HepG2 (cell line): ENCODE results near the gene MECR. TPM values are rescaled to one million over a fixed set of nuclear protein-coding genes. Genes with fewer than 3 reads are reported as not detected.

Experiments
- AKNA ChIP-seq: sonication (generic); formaldehyde crosslinking; IDR thresholded peaks from 2 replicates; pipeline ENCODE4 v1.4.0; 2020; ENCODE audit warnings: missing genetic modification reagents, borderline replicate concordance
- ARHGAP35 ChIP-seq: sonication (generic); formaldehyde crosslinking; IDR thresholded peaks from 2 replicates; pipeline ENCODE4 v1.9.0; 2022; ENCODE audit warnings: mild to moderate bottlenecking, inconsistent platforms, moderate library complexity, missing genetic modification reagents, borderline replicate concordance
- ATF5 ChIP-seq: sonication (generic); formaldehyde crosslinking; IDR thresholded peaks from 2 replicates; pipeline ENCODE4 v1.4.0; 2020; ENCODE audit warnings: mild to moderate bottlenecking, low read depth, missing genetic modification reagents
- BATF2 ChIP-seq: sonication (generic); formaldehyde crosslinking; IDR thresholded peaks from 2 replicates; pipeline ENCODE4 v1.8.0; 2022; ENCODE audit warnings: mild to moderate bottlenecking, missing genetic modification reagents, moderate library complexity
- IKZF1 ChIP-seq: fragments of 450-650 bp; IDR thresholded peaks from 2 replicates; pipeline ENCODE4 v1.7.1; 2016
- IKZF5 ChIP-seq: IDR thresholded peaks from 2 replicates; pipeline ENCODE4 v1.6.1; 2018; ENCODE audit warnings: missing genetic modification reagents, mild to moderate bottlenecking, missing compliant biosample characterization
- MXD4 ChIP-seq: IDR thresholded peaks from 2 replicates; pipeline ENCODE4 v1.6.1; 2016; ENCODE audit warnings: mild to moderate bottlenecking, missing biosample characterization, missing genetic modification reagents
- NR2F2 ChIP-seq: IDR thresholded peaks from 2 replicates; pipeline ENCODE4 v1.6.1; 2012; ENCODE audit warnings: low read depth, inconsistent platforms, borderline replicate concordance
- ZNF143 ChIP-seq: sonication (generic); formaldehyde crosslinking; IDR thresholded peaks from 2 replicates; pipeline ENCODE4 v1.4.0; 2020; ENCODE audit warnings: missing genetic modification reagents
- ZNF3 ChIP-seq: IDR thresholded peaks from 2 replicates; pipeline ENCODE4 v1.7.0; 2017; ENCODE audit warnings: inconsistent platforms
- ZNF329 ChIP-seq: sonication (generic); formaldehyde crosslinking; IDR thresholded peaks from 2 replicates; pipeline ENCODE4 v1.9.0; 2021; ENCODE audit warnings: low read depth, mild to moderate bottlenecking, missing genetic modification reagents
- polyA plus RNA-seq, 8 experiments: library from polyadenylated mRNA; depleted of rRNA in 3 of 8; stranded (reverse) in 7 of 8; unstranded in 1 of 8; fragments of >200 nt; fragmentation: Illumina TruSeq in 4 of 8; extraction: Trizol in 4 of 8; gene quantifications; 2 replicates each; pipeline versions ENCODE4 v1.2.1 to v1.2.3, GENCODE V29; 2011 to 2016; ENCODE audit warnings: low read depth in 4 of 8, missing spikeins in 1 of 8, mixed read lengths in 1 of 8; ENCODE audit not compliant: insufficient read depth in 1 of 8
- total RNA-seq, 5 experiments: library from RNA; depleted of rRNA; stranded (reverse); fragments of >200 nt; fragmentation: Illumina TruSeq; extraction: Trizol; gene quantifications; 2 replicates each; pipeline ENCODE4 v1.2.3, GENCODE V29; 2016; ENCODE audit warnings: low read depth in 1 of 5
- TF ChIP-seq, protein P1 (sequence below): sonication (generic); formaldehyde crosslinking; IDR thresholded peaks from 2 replicates; pipeline ENCODE4 v1.4.0; 2020; ENCODE audit warnings: missing genetic modification reagents, borderline replicate concordance
- TF ChIP-seq, protein P2 (sequence below): sonication (generic); formaldehyde crosslinking; IDR thresholded peaks from 2 replicates; pipeline ENCODE4 v1.4.0; 2020; ENCODE audit warnings: low read depth, mild to moderate bottlenecking, missing genetic modification reagents

MECR gene
- total and polyA plus RNA-seq, 2 of the 13 experiments (the other 11 are each of a cell fraction or from before 2014, with no cell fraction given) = 18.8 to 24.9 TPM

DNA sequence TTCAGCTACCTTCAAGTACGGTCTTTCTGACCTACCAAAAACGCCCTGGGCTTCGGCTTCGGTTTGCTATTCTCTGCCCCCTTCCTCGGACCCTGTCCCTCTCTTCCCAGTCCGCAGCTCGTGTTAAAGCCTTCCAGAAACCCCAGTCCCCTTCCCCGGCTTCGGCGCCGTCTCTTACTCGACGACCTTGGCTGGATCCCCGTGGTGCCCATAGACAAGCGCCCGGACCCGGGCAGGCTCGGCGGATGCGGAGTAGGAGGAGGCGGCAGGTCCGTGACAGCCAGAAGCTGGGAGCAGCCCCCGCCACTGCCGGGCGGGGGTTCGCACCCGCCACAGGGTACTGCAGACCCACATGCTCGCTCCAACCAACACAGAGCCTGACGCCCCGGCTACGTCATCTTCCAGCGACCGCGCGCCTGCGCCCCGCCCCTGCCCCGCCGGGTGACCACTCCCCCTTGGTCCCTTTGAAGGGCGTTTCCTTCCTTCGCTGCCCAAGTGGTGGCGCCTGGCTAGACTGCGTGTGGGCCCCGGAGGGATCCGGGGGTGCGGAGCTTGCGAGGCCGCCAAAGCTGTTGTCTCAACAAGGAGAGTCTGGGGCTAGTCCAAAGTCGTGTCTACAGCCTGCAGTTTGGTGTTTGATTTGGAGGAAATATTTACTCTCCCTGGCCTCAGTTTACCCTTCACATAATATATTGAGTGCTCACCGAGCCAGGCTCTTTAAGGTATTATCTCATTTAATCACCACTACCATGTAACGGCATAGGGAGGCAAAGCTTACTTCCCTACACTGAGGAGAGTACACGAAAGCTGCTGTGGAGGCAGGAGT, at the start of gene MECR (continued):
- TF ChIP-seq IKZF5 = peak; percentile 45; the same call in 1 of the 2 replicates
- TF ChIP-seq AKNA (CRISPR knock-in tag) = no peak
- TF ChIP-seq ZNF3 (CRISPR knock-in tag) = no peak
- TF ChIP-seq IKZF1 = no peak
- no peak for TF ChIP-seq ZNF329
- TF ChIP-seq NR2F2 = no peak
- TF ChIP-seq, protein P1, sequence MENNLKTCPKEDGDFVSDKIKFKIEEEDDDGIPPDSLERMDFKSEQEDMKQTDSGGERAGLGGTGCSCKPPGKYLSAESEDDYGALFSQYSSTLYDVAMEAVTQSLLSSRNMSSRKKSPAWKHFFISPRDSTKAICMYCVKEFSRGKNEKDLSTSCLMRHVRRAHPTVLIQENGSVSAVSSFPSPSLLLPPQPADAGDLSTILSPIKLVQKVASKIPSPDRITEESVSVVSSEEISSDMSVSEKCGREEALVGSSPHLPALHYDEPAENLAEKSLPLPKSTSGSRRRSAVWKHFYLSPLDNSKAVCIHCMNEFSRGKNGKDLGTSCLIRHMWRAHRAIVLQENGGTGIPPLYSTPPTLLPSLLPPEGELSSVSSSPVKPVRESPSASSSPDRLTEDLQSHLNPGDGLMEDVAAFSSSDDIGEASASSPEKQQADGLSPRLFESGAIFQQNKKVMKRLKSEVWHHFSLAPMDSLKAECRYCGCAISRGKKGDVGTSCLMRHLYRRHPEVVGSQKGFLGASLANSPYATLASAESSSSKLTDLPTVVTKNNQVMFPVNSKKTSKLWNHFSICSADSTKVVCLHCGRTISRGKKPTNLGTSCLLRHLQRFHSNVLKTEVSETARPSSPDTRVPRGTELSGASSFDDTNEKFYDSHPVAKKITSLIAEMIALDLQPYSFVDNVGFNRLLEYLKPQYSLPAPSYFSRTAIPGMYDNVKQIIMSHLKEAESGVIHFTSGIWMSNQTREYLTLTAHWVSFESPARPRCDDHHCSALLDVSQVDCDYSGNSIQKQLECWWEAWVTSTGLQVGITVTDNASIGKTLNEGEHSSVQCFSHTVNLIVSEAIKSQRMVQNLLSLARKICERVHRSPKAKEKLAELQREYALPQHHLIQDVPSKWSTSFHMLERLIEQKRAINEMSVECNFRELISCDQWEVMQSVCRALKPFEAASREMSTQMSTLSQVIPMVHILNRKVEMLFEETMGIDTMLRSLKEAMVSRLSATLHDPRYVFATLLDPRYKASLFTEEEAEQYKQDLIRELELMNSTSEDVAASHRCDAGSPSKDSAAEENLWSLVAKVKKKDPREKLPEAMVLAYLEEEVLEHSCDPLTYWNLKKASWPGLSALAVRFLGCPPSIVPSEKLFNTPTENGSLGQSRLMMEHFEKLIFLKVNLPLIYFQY (CRISPR knock-in tag) = no peak
- TF ChIP-seq, protein P2, sequence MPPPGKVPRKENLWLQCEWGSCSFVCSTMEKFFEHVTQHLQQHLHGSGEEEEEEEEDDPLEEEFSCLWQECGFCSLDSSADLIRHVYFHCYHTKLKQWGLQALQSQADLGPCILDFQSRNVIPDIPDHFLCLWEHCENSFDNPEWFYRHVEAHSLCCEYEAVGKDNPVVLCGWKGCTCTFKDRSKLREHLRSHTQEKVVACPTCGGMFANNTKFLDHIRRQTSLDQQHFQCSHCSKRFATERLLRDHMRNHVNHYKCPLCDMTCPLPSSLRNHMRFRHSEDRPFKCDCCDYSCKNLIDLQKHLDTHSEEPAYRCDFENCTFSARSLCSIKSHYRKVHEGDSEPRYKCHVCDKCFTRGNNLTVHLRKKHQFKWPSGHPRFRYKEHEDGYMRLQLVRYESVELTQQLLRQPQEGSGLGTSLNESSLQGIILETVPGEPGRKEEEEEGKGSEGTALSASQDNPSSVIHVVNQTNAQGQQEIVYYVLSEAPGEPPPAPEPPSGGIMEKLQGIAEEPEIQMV = no peak
- no peak for TF ChIP-seq ZNF143
- TF ChIP-seq BATF2 = no peak
- peak; percentile 88; the same call in 1 of the 2 replicates for TF ChIP-seq MXD4 (CRISPR knock-in tag)
- TF ChIP-seq ATF5 (CRISPR knock-in tag) = no peak
- TF ChIP-seq ARHGAP35 (CRISPR knock-in tag) = no peak; the same call in 1 of the 2 replicates
